NCI-H526 (cell line): ENCODE measurements around the gene TMPRSS11D.

Experiments used
- DNase-seq, 2 experiments: peaks; one replicate each; lab custom pipeline; 2025; lab: John Stamatoyannopoulos, UW

The TMPRSS11D gene, protein sequence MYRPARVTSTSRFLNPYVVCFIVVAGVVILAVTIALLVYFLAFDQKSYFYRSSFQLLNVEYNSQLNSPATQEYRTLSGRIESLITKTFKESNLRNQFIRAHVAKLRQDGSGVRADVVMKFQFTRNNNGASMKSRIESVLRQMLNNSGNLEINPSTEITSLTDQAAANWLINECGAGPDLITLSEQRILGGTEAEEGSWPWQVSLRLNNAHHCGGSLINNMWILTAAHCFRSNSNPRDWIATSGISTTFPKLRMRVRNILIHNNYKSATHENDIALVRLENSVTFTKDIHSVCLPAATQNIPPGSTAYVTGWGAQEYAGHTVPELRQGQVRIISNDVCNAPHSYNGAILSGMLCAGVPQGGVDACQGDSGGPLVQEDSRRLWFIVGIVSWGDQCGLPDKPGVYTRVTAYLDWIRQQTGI

DNA sequence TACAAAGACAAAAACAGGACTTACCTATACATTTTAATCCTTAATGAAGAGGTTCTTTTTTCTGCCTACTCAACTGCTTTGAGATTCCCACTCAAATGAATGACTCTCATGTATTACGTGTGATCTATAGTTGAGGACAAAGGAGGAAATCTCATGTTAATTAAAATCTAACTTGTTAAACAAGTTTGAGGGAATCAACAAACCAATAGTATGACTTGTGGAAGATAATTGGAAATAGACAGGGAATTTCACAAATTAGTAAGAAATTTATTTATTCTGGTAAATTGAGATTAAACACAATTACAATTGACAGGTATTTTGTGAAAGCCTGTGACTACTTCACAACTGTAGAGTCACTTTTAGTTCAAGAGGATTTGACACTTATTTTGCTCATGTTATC is at the start of gene TMPRSS11D:
TMPRSS11D (minus strand) TSS at position 101 of the 400 bp plus-strand sequence; CDS start at position 32, 69 bp downstream.
- no peak for DNase-seq

DNA sequence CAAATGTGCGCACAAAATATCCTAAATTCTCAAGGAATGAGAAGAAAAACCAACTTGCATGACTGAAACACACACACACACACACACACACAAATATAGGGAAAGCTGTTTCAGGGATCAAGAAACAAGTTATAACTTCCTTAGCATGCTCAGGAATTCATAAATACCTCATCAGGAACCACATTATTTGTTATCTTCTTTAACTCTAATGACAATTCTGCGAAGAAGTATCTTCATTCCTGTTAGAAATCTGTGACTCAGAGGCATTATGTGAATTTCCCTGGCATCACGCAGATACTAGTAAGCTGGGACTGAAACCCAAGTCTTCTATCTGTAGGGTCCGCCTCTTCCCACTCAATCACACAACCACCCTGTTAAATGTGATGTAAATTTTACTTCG is 49.2 kb upstream of the TMPRSS11D start:
- no peak for DNase-seq

DNA sequence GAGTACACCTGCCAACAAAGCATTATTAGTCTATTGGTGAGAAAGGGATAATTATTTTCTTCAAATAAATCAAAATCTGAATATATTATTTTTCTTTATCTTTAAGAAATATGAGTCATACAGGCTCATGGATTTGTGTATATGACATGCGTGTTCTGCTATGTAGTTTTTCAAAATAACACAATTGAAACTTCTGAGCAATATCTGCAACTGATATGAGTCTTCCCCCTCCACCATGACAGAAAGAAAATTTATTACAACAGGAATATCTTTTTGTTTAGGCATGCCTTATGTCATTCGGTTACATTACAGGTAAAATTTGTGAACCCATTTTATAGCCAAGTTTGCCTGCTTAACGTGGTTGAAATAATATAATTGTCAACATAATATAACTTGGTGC is 47.5 kb upstream of the TMPRSS11D start:
- DNase-seq, result no peak

DNA sequence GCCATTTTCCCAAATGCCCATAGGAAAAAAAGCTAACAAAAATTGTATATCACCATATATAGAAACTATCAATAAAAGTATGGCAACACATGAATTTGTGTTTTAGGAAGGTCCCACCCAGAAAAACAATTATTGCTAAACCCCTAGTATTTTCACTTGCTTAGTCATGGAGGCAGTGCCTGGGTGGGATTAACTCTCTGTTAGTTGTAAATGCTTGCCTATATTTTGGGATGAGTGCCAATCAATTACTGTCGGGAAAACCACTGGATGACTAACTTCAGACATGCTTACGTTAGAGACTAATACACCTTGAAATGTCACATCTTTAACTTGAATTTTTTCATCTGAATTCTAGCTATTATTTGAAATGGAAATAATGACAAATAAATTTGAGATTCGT is 45.6 kb upstream of the TMPRSS11D start:
- no peak for DNase-seq

DNA sequence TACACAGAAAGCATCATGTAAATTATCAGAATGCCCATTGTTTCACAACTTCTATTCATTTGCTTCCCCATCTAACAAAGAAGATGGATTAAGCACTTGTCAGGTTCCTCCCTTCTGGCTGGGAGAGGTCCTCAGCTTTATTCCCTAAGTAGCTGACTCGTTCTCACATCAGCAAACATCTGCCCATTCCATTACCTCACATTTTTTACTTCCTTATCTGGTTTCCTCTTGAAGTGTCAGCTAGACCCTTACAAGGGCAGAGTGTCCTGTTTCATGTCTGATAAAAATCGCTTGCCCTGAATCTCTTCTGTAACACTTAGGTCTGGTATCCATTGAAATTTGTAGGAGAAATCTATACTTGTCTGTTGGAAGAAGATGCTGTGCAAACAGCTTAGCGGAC is 44.7 kb upstream of the TMPRSS11D start:
- DNase-seq, result no peak

DNA sequence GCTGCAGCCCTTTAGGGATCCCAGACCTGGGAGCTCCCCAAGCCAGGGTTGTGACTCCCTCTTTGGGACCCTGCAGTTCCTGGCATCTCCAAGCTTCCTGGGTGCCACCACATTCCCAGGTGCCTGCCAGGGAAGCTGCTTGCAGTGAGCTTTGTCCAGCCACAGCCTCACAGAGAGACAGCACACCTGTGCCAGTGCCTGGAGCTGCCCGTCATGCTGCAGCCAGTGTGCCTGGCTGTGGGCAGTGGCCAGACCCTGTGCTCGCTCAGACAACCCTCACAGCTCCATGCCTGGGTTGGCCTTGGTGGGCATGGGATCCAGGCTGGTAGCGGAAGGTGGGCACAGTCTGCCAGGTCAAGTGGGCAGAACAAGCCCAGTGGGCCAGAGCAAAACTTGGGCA is 43.4 kb upstream of the TMPRSS11D start:
- no peak for DNase-seq

DNA sequence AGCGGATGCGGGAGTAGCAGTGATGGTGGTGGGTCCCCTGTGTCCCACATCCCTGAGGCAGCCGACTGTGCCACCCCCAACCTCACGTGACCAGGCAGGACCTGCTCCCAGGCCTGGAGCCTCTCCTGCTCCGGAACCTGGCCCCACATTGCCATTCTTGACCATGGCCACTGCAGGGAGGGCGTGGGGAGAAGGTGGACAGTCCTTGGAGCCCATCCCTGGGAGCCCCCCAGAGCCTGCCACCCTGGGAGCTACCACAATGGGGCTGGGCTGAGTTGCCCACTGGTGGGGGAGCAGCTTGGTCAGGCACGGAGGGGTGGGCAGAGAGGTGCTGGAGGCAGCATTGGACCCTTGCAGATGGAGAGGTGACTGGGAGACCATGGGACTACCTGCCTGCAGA is 42.7 kb upstream of the TMPRSS11D start:
- no peak for DNase-seq

DNA sequence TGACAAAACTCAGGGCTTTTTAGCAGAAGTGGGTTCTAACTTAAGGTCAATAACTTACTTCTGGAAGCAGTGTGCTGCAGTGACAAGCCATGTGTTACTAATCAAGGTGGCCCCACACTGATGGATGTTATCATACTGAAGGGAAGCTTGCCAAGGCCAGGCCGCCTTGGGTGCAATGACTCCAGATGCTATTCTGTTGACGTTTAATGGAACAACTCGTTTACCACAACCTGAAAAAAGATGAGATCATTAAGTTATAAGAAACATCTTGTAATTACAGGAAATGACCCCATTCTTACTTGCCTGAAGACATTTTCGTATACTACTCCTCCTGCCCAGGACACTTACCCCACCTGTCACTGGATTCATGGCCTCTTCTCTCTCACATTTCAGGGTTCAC is 38.9 kb upstream of the TMPRSS11D start:
- DNase-seq, result no peak

DNA sequence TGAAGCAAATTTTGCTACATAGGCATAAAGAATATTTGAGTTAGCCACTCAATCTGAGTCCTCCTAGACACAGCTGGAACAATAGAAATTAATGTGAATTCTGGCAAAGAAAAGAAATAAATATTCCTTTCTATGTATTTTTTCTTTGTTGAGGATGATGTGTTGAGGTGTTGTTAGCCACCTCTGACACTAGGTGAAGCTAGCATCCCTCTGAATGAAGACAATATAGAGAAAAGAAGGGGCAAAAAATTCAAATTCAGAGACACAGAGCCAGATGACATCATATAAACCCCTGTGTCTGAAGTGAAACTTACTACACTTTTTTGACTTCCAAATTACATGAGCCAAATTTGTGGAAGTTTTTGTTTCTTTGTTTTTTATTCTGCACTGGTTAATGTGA is 34.6 kb upstream of the TMPRSS11D start:
- peak in 1 of 2 experiments; percentile 24 for DNase-seq

DNA sequence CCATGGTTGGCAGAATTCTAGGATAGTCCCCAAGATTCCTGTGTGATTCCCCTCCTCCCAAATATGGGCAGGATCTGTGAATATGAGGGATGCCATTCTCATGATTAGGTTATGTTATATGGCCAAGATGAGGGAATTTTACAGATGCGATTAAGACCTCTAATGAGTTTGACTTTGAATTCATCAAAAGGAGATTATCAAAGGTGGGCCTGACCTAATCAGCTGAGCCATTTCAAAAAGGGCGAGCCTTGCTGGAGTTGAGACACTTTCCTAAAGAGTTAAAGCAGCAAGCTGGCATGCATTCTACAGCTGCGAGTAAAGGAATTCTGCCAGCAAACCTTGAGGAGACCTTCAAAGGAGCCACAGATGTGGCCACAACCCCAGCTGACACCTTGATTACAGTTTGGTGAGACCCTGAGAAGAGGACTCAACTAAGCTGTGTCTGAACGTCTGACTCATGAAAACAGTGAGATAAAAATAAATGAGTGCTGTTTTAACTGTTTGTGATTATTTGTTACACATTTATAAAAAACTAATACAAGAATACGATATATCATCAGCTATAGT is 31.7 kb upstream of the TMPRSS11D start:
- DNase-seq, result no peak

DNA sequence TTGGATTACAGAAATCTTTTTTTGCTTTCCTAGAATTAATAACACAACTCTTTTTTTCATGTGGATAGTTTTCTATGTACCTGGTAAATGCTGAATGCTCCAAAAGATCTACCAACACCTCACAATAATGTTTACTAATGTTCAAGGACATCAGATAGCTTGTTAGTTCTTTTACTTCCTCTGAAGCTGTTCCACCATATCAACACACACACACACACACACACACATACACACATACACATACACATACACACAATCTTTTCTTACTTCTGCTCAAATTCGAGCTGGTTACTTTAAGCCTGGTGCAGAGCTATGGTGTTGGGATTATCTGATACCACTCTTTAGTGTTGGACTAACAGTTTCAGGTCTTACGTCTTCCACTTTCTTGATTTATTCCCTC is 28.3 kb upstream of the TMPRSS11D start:
- no peak for DNase-seq

DNA sequence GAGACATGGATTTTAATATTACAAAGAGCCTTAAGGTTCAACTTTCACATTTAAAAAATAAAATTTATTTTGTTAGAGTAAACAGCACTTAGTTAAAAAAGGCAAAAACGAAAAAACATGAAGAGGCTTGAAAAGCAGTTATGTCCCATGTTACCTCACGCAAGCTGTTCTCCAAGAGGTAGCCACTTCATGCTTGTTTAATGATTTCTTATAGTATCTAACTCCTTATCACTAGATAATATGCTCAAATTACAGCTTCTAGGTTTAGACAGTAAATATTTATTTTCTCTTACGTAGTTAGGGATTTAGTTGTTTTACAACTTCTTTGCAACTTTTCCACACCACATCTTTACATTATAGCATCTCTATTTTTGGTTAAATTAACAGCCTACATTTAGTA is 27.8 kb upstream of the TMPRSS11D start:
- DNase-seq, result no peak

DNA sequence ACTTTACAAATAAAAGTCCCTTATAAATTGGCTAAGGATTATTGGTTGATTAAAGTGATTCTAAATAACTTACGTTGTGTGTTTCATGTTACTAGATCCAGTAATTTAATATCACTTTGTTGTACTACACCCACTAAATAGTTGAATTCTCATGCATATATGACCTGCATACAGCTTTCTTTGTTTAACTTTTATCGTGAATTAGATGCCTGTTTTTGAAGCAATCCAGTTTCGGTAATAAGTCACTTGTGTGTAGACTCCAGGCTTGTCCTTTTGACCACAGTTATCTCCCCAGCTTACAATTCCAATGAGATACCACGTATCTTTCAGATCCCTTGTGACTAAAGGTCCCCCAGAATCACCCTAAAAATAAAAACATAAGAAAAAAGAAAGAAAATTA is 27.3 kb upstream of the TMPRSS11D start:
- no peak for DNase-seq

DNA sequence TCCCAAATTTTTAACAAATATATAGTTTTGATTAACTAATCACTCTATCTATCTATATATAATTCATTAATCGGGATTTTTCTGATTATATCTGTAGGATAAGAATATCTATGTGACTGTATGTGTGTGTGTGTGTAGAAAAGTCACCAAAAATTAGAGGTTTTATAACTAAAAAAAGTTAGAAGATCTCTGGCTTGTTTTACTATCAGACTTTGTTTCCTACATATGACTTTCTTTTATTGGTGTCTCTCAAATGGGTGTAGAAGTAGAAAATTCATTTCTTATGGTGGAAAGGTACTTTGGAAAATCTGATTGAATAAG is 26.7 kb upstream of the TMPRSS11D start:
- no peak for DNase-seq

DNA sequence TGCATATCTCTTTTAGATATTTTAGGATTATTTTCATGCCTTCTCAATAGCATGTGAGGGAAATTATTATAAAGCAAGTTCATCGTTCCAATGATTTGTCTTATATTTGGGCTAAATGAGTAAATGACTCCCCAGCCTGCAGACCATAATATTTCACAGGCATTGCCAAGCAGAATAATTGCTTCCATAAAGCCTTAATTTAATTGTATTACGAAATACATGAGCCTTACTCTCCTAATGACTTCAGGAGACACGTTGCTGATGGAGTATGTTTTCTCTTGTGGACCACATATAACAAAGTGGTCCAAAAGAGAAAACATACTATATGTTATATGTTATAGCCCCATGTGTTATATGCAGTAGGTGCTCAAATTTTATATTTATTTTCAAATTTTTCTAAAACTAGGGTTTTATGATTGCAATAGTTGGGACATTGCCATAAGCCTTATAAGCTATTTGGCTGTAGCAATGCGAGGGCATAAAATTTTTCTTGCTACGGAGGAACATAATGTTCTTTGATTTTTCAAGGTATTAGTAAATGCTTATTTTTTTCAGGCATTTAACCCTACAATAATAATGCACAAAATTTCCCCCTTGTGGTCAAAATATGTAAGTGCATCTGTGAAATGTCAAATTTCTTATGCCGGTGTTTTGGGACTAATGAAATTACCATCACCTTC is 26.2 kb upstream of the TMPRSS11D start:
- peak in 1 of 2 experiments; percentile 16 for DNase-seq

DNA sequence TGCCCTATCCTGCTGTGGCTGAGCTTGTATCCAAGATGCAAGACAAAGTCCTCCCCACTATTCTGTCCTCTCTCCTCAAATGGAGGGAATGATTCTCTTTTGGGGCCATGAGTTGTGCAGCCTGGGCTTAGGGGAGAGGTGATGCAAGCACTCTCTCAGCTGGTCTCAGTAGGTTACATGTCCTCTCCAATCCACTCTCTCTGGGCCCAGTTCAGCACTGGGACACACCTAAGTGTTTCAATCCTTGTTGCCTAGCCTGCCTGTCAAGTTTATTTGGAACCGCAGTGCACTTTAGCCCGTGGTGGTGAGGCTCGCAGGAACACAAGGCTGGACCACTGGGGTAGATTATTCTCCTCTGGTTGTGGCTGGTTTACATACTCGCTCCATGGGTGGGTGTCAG is 23.8 kb upstream of the TMPRSS11D start:
- no peak for DNase-seq

DNA sequence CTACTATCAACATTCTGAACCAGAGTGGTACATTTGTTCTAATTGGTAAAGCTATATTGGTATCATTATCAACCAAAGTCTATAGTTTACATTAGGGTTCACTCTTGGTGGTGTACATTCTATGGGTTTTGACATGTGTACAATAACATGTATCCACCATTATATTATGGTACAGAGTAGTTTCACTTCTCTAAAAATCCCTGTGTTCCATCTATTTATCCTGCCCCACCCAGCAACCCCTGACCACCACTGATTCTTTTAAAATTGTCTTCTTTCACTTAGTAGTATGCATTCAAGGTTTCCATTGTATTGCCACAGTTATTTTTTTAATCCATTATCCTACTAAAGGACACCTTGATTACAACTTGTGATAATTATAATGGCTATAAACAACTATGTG is 15.3 kb upstream of the TMPRSS11D start:
- no peak for DNase-seq

DNA sequence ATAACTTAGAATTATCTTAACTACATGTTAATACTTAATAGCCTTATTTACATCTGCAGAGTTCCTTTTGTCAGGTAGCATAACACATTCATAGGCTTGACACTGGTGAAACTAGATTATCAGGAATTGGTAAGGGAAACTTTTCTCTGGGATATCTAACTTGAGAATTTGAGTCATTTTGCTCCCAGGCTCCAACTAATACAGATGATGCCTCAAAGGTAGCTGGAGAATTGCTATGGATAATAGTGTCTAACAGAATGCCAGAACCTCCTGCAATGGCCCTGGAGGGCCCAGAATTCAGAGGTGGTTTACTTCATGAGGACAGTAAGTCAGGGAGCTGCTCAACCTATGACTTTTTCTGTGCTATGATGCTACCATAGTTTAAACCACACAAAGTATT is 13.9 kb upstream of the TMPRSS11D start:
- no peak for DNase-seq

DNA sequence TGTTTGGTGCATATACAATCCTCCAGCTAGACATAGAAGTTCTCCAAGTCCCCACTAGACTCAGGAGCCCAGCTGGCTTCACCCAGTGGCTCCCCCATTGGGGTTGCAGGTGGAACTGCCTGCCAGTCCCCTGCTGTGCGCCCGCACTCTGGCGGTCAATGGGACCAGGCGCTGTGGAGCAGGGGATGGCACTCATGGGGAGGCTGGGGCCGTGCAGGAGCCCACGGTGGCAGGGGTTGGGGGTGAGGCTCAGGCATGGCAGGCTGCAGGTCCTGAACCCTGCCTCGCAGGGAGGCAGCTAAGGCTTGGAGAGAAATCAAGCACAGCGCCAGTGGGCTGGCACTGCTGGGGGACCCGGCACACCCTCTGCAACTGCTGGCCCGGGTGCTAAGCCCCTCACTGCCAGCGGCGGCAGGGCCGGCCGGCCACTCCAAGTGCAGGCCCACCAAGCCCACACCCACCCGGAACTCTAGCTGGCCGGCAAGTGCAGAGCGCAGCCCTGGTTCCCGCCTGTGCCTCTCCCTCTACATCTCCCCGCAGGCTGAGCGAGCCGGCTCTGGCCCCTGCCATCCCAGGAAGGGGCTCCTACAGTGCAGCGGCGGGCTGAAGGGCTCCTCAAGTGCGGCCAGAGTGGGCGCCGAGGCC is 12.7 kb upstream of the TMPRSS11D start:
- DNase-seq, result no peak

DNA sequence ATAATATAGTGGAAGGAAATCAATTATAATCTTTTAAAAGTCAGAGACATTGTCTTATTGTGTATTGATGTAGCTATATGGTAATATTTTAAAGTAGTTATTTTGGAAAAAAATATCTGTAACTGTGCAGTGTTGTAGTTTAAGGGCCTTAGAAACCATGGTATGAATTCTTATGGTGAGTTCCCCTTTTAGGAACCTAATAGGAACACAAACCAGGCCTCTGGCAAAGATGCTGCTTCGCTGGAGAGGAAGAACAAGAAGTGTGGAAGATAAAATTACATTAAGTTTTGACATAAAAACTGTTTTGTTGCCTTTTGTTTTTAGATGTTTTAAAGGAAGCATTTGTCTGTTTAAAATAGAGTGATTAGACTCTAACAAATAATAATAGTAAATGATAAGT is 10.9 kb upstream of the TMPRSS11D start:
- no peak for DNase-seq

DNA sequence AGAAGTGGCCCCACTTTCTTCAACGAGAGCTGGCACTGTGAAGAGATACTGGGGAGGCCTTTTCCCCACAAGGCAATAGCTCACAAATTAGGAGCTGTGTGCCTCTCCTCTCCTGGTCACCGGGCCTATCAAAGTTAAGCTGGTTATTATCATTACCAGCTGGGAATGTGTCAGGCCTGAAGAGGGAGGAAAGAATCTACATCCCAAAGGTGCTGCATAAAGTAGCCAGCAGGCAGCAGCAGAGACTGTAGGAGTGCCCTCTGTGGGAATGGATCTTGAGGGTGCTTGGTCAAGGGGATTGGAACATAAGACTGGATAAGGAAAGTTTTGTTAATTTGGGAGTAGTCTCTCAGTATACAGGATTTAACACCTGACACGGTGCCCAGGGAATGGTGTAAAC is 9.1 kb upstream of the TMPRSS11D start:
- no peak for DNase-seq

DNA sequence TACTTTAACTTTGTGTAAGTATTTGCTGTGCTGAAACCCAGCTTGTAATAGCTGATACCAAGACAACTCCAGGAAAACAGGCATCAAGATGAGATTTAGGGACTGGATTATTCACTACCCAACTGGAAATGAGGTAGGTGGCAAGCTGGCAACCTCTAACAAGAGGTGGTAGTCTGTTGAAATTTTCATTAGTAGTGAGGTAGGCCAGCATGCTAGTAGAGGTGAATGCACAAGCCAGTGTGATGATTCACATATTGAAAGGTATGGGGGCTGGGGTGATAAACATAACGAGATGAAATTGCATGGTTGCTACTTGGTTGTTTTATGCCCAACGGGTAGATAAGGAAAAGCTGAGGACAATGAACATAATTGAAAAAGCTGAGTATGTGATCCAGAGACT is 8.5 kb upstream of the TMPRSS11D start:
- no peak for DNase-seq

DNA sequence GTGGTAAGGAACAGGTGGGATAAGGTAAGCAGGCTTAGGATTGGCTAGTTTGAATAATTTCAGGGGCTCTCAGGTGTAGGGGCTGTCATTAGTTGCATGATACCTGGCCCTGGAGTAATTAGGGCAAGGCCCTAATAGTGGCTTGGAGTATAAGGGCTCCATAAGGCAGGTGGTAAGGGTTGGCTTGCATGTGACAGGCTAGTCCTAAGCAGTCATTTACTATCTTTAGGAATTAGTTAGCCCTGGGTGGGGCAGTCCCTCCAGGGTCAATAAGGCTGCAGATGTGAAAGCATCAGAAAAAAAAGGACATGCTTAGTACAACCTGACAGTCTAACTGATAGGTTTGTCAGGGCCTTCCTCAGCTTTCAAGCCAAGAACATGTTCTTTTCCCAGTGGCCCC is 7.8 kb upstream of the TMPRSS11D start:
- no peak for DNase-seq
